Measurements from ENCODE around the gene ELF4.
"Not testable (repeated sequence)": the region's sequence is repeated elsewhere in the genome, so short reads cannot be mapped to it uniquely, and the experiment has no call there.

ELF4 gene

GRCh38 chrX:130110379-130111219 is at the start of gene ELF4:
TSS of gene ELF4 (minus strand) at chrX:130110497. CDS start at chrX:130081330, 29,167 bp downstream.
- DNase-seq (ENCODE audit: low spot score), result peak; percentile 53

- DNase-seq (ENCODE audit: low spot score), result no peak
Observed at GRCh38 chrX:130159776-130160175, 49.5 kb upstream of the ELF4 start.

- no peak for DNase-seq (ENCODE audit: low spot score)
Observed at GRCh38 chrX:130158311-130158710, 48.0 kb upstream of the ELF4 start.

- DNase-seq (ENCODE audit: low spot score), result no peak
Observed at GRCh38 chrX:130155564-130155963, 45.3 kb upstream of the ELF4 start.

GRCh38 chrX:130147631-130148030 is 37.3 kb upstream of the ELF4 start:
- no peak for DNase-seq (ENCODE audit: low spot score)

- no peak for DNase-seq (ENCODE audit: low spot score)
Observed at GRCh38 chrX:130145123-130145522, 34.8 kb upstream of the ELF4 start.

GRCh38 chrX:130144509-130144908 is 34.2 kb upstream of the ELF4 start:
- no peak for DNase-seq (ENCODE audit: low spot score)

GRCh38 chrX:130139474-130140201 is 29.3 kb upstream of the ELF4 start:
- no peak for DNase-seq (ENCODE audit: low spot score)

GRCh38 chrX:130136961-130137360 is 26.7 kb upstream of the ELF4 start:
- DNase-seq (ENCODE audit: low spot score), result no peak

- no peak for DNase-seq (ENCODE audit: low spot score)
Observed at GRCh38 chrX:130136496-130136895, 26.2 kb upstream of the ELF4 start.

GRCh38 chrX:130130990-130131389 is 20.7 kb upstream of the ELF4 start:
- no peak for DNase-seq (ENCODE audit: low spot score)

GRCh38 chrX:130125091-130125874 is 15.0 kb upstream of the ELF4 start:
- no peak for DNase-seq (ENCODE audit: low spot score)

- no peak for DNase-seq (ENCODE audit: low spot score)
Observed at GRCh38 chrX:130124577-130124976, 14.3 kb upstream of the ELF4 start.

- no peak for DNase-seq (ENCODE audit: low spot score)
Observed at GRCh38 chrX:130121505-130121800, 11.2 kb upstream of the ELF4 start.

GRCh38 chrX:130120746-130121504 is 10.6 kb upstream of the ELF4 start:
- peak; percentile 52 for DNase-seq (ENCODE audit: low spot score)

- DNase-seq (ENCODE audit: low spot score), result no peak
Observed at GRCh38 chrX:130120321-130120731, 10.0 kb upstream of the ELF4 start.

- DNase-seq (ENCODE audit: low spot score), result no peak
Observed at GRCh38 chrX:130119312-130119898, 9.1 kb upstream of the ELF4 start.

- DNase-seq (ENCODE audit: low spot score), result no peak
Observed at GRCh38 chrX:130118441-130119311, 8.4 kb upstream of the ELF4 start.

GRCh38 chrX:130117166-130117565 is 6.9 kb upstream of the ELF4 start:
- no peak for DNase-seq (ENCODE audit: low spot score)

- not testable (repeated sequence) for DNase-seq (ENCODE audit: low spot score)
Observed at GRCh38 chrX:130115119-130115885, 5.0 kb upstream of the ELF4 start.
